Measurements from ENCODE around the gene KCNJ3. TPM values are rescaled to one million over a fixed set of nuclear protein-coding genes. Genes with fewer than 3 reads are reported as not detected.
A peak's percentile ranks its signal among the peaks of the same experiment; 100 is the strongest.

Gene KCNJ3
- 3.6 TPM for total RNA-seq (ENCODE audit: unreplicated experiment)
- long read RNA-seq, full-length matches to known transcripts: 1 of 1 reads
- long read RNA-seq, partial matches to known transcripts: 0 of 1 reads
- long read RNA-seq, other reads (novel, unspliced or antisense): 0 of 1 reads

GRCh38 chr2:154698296-154698720, at the start of gene KCNJ3:
Gene KCNJ3, plus strand, starts transcription at chr2:154698695. Its CDS starts 81 bp downstream, at chr2:154698776.
- TF ChIP-seq CTCF (IDR thresholded peaks at IDR 0.05; ENCODE audit: partially characterized antibody, unreplicated experiment): no peak
- H3K27ac Mint-ChIP-seq (ENCODE audit: unreplicated experiment): peak within 1 kb of the TSS; percentile 52
- peaks cover 14% of the 10 kb centered on the region for H3K9me3 Mint-ChIP-seq (ENCODE audit: unreplicated experiment)
- H3K27me3 Mint-ChIP-seq (ENCODE audit: unreplicated experiment): peaks cover 13% of the 10 kb centered on the region
- DNase-seq: peak; percentile 13
- H3K4me3 Mint-ChIP-seq (ENCODE audit: unreplicated experiment): peak within 1 kb of the TSS; percentile 93
- peaks cover 18% of the 10 kb centered on the region for H3K4me1 Mint-ChIP-seq (ENCODE audit: low read depth, unreplicated experiment)
- H3K36me3 Mint-ChIP-seq (ENCODE audit: unreplicated experiment): peaks cover 8% of the 10 kb centered on the region

GRCh38 chr2:154655499-154655898, 43.0 kb upstream of the KCNJ3 start:
- no peaks in the 10 kb centered on the region for H3K4me1 Mint-ChIP-seq (ENCODE audit: low read depth, unreplicated experiment)
- no peaks in the 10 kb centered on the region for H3K27me3 Mint-ChIP-seq (ENCODE audit: unreplicated experiment)
- DNase-seq: no peak
- no peak overlapping the region for H3K27ac Mint-ChIP-seq (ENCODE audit: unreplicated experiment)
- no peaks in the 10 kb centered on the region for H3K36me3 Mint-ChIP-seq (ENCODE audit: unreplicated experiment)
- TF ChIP-seq CTCF (IDR thresholded peaks at IDR 0.05; ENCODE audit: partially characterized antibody, unreplicated experiment): no peak
- no peak overlapping the region for H3K4me3 Mint-ChIP-seq (ENCODE audit: unreplicated experiment)
- no peaks in the 10 kb centered on the region for H3K9me3 Mint-ChIP-seq (ENCODE audit: unreplicated experiment)

GRCh38 chr2:154658854-154659253, 39.6 kb upstream of the KCNJ3 start:
- Mint-ChIP-seq H3K9me3 (ENCODE audit: unreplicated experiment) (no peaks in the 10 kb centered on the region), H3K4me3 (ENCODE audit: unreplicated experiment) (no peak overlapping the region), H3K27ac (ENCODE audit: unreplicated experiment) (no peak overlapping the region), H3K27me3 (ENCODE audit: unreplicated experiment) (no peaks in the 10 kb centered on the region), H3K4me1 (ENCODE audit: low read depth, unreplicated experiment) (no peaks in the 10 kb centered on the region), H3K36me3 (ENCODE audit: unreplicated experiment) (no peaks in the 10 kb centered on the region)
- TF ChIP-seq CTCF (IDR thresholded peaks at IDR 0.05; ENCODE audit: partially characterized antibody, unreplicated experiment): no peak
- DNase-seq: no peak

GRCh38 chr2:154664248-154664647, 34.2 kb upstream of the KCNJ3 start:
- DNase-seq: no peak
- Mint-ChIP-seq H3K36me3 (ENCODE audit: unreplicated experiment) (no peaks in the 10 kb centered on the region), H3K4me1 (ENCODE audit: low read depth, unreplicated experiment) (no peaks in the 10 kb centered on the region)

More at GRCh38 chr2:154664248-154664647, 34.2 kb upstream of the KCNJ3 start:
- TF ChIP-seq CTCF (IDR thresholded peaks at IDR 0.05; ENCODE audit: partially characterized antibody, unreplicated experiment): no peak
- H3K9me3 Mint-ChIP-seq (ENCODE audit: unreplicated experiment): no peaks in the 10 kb centered on the region
- H3K27me3 Mint-ChIP-seq (ENCODE audit: unreplicated experiment): no peaks in the 10 kb centered on the region
- H3K27ac Mint-ChIP-seq (ENCODE audit: unreplicated experiment): no peak overlapping the region
- H3K4me3 Mint-ChIP-seq (ENCODE audit: unreplicated experiment): no peak overlapping the region

All from glutamatergic neuron (in vitro differentiated cells).